SK-N-MC (cell line): ENCODE results near the gene RASGRP1.

Source experiments
- EZH2 ChIP-seq: fragments of 200-600 bp; sonication (generic); IDR thresholded peaks from one replicate; pipeline ENCODE4 v1.6.1; 2017; ENCODE audit warnings: antibody characterized with exemption
- POLR2AphosphoS5 ChIP-seq: IDR thresholded peaks from 2 replicates; pipeline ENCODE4 v1.6.1; 2012; ENCODE audit warnings: mild to moderate bottlenecking, low read depth, low read length, borderline replicate concordance

DNA sequence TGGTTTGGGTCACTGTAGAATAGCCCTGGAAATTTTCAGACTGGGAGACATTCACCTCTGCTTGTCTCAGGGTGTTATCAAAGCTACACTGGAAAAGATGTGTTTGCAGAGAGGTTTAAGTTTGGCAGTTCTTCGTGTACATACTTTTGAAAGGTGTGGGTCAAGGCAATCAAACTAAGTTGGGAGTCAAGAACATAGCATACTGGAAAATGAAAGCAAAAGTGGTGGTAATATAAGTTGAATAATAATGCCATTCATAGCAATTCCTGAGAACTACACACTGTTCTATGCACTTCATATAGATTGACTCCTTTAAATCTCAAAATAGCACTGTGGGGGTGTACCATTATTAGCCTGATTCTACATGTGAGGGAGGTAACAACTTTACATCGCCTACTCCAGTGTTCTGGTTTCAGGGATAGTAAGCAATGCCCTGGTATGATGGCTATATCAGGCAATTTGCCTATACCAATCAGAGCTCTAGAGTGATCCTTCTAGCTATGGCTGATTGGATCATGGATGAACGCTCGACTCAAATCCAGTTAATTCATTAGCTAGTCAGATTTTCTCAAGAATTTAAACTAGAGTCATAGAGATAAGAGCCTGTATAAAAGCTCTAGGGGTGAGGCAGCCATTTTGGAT lies 44.6 kb upstream of the RASGRP1 start:
- no peak for TF ChIP-seq EZH2
- TF ChIP-seq POLR2AphosphoS5: no peak
